Suprapubic skin (tissue), 4 donors: Measurements from ENCODE around the gene ARHGAP6.

Experiments used
- EP300 ChIP-seq: sonication (generic); formaldehyde crosslinking; IDR thresholded peaks from one replicate; pipeline ENCODE4 v1.6.1; 2017; ENCODE audit warnings: antibody characterized with exemption
- POLR2AphosphoS5 ChIP-seq, 3 donors: sonication (generic); formaldehyde crosslinking; IDR thresholded peaks; one replicate each; pipeline ENCODE4 v1.6.1; 2017; ENCODE audit warnings: antibody characterized with exemption in 3 of 3
- TF ChIP-seq, protein P1 (sequence below), 2 donors: fragments of 200-600 bp in 1 of 2; fragments of 450-650 bp in 1 of 2; sonication (generic) in 1 of 2; IDR thresholded peaks; one replicate each; pipeline ENCODE4 v1.5.1; 2016 to 2019; ENCODE audit warnings: antibody characterized with exemption in 2 of 2, mild to moderate bottlenecking in 1 of 2, moderate library complexity in 1 of 2

DNA sequence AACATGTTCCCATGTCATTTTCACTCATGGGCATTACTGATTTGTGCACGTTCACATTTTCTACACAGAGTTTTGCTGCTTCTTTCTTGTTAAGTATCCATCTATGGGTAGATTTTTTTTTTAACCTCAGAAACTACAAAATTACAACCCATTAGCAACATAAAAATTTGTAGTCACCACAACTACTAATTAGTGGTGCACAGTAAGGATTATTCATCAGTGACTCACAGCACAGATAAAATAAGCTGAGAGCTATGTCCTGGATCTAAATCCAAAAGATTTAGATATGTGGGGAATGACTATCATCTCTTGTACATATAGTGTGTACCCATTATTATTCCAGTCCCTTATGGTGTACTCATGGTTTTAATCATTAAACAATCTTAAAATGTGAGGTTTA, 392.2 kb downstream of the ARHGAP6 start:
- TF ChIP-seq, protein P1, sequence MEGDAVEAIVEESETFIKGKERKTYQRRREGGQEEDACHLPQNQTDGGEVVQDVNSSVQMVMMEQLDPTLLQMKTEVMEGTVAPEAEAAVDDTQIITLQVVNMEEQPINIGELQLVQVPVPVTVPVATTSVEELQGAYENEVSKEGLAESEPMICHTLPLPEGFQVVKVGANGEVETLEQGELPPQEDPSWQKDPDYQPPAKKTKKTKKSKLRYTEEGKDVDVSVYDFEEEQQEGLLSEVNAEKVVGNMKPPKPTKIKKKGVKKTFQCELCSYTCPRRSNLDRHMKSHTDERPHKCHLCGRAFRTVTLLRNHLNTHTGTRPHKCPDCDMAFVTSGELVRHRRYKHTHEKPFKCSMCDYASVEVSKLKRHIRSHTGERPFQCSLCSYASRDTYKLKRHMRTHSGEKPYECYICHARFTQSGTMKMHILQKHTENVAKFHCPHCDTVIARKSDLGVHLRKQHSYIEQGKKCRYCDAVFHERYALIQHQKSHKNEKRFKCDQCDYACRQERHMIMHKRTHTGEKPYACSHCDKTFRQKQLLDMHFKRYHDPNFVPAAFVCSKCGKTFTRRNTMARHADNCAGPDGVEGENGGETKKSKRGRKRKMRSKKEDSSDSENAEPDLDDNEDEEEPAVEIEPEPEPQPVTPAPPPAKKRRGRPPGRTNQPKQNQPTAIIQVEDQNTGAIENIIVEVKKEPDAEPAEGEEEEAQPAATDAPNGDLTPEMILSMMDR (IDR thresholded peaks at IDR 0.05) = no peak
- TF ChIP-seq POLR2AphosphoS5 (IDR thresholded peaks at IDR 0.05) (no peak), EP300 (no peak)
